HepG2 (cell line): ENCODE results near the gene SEC14L6. TPM values are rescaled to one million over a fixed set of nuclear protein-coding genes. Genes with fewer than 3 reads are reported as not detected.

Experiments
- FOXP1 ChIP-seq, 2 experiments: fragments of 450-650 bp in 1 of 2; IDR thresholded peaks; 2 replicates each; pipeline ENCODE4 v1.6.1; 2017 to 2018; ENCODE audit warnings: antibody characterized with exemption in 1 of 2
- KDM6A ChIP-seq: IDR thresholded peaks from 2 replicates; pipeline ENCODE4 v1.6.1; 2016; ENCODE audit warnings: low read depth
- MXD3 ChIP-seq: IDR thresholded peaks from 2 replicates; pipeline ENCODE4 v1.6.1; 2016; ENCODE audit warnings: mild to moderate bottlenecking, missing biosample characterization, missing genetic modification reagents
- MXI1 ChIP-seq: IDR thresholded peaks from 3 replicates; pipeline ENCODE4 v1.6.1; 2012; ENCODE audit warnings: low read depth, low read length, inconsistent platforms, borderline replicate concordance
- NCOA2 ChIP-seq: sonication (generic); formaldehyde crosslinking; IDR thresholded peaks from 2 replicates; pipeline ENCODE4 v1.8.0; 2022; ENCODE audit warnings: inconsistent platforms
- NR2F1 ChIP-seq, 2 experiments: fragments of 450-650 bp in 1 of 2; formaldehyde crosslinking in 1 of 2; IDR thresholded peaks; 2 replicates each; pipeline versions ENCODE4 v1.5.0 to v1.6.1; 2016 to 2020; ENCODE audit warnings: mild to moderate bottlenecking in 1 of 2, missing compliant biosample characterization in 1 of 2, missing genetic modification reagents in 1 of 2, moderate library complexity in 1 of 2
- NR2F6 ChIP-seq, 2 experiments: IDR thresholded peaks; 2 replicates each; pipeline ENCODE4 v1.6.1; 2016; ENCODE audit warnings: antibody characterized with exemption in 1 of 2, mild to moderate bottlenecking in 1 of 2
- PPARG ChIP-seq: conservative IDR thresholded peaks from 2 replicates; pipeline ENCODE4 v1.6.1; 2016; ENCODE audit warnings: missing biosample characterization, missing genetic modification reagents
- RARA ChIP-seq: IDR thresholded peaks from 2 replicates; pipeline ENCODE4 v1.6.1; 2016; ENCODE audit warnings: missing genetic modification reagents, missing compliant biosample characterization
- SAP130 ChIP-seq: IDR thresholded peaks from 2 replicates; pipeline ENCODE4 v1.6.1; 2016; ENCODE audit warnings: low read depth
- SOX5 ChIP-seq: IDR thresholded peaks from 2 replicates; pipeline ENCODE4 v1.6.1; 2016; ENCODE audit warnings: borderline replicate concordance
- ZBTB39 ChIP-seq: sonication (generic); formaldehyde crosslinking; IDR thresholded peaks from 2 replicates; pipeline ENCODE4 v1.5.0; 2020; ENCODE audit warnings: missing genetic modification reagents
- ZFP1 ChIP-seq: IDR thresholded peaks from 2 replicates; pipeline ENCODE4 v1.6.1; 2016
- ZNF362 ChIP-seq: sonication (generic); formaldehyde crosslinking; IDR thresholded peaks from 2 replicates; pipeline ENCODE4 v1.4.0; 2020; ENCODE audit warnings: missing genetic modification reagents, mild to moderate bottlenecking, borderline replicate concordance
- ZNF543 ChIP-seq: sonication (generic); formaldehyde crosslinking; IDR thresholded peaks from 2 replicates; pipeline ENCODE4 v1.4.0; 2020; ENCODE audit warnings: mild to moderate bottlenecking, missing genetic modification reagents
- ZNF546 ChIP-seq: sonication (generic); formaldehyde crosslinking; conservative IDR thresholded peaks from 2 replicates; pipeline ENCODE4 v1.8.1; 2023; ENCODE audit warnings: mild to moderate bottlenecking, missing genetic modification reagents
- ZNF572 ChIP-seq: sonication (generic); formaldehyde crosslinking; IDR thresholded peaks from 2 replicates; pipeline ENCODE4 v1.5.1; 2020; ENCODE audit warnings: mild to moderate bottlenecking, missing genetic modification reagents
- ZNF841 ChIP-seq: sonication (generic); formaldehyde crosslinking; IDR thresholded peaks from 2 replicates; pipeline ENCODE4 v1.8.1; 2023; ENCODE audit warnings: missing genetic modification reagents, borderline replicate concordance
- polyA plus RNA-seq, 8 experiments: library from polyadenylated mRNA; depleted of rRNA in 3 of 8; stranded (reverse) in 7 of 8; unstranded in 1 of 8; fragments of >200 nt; fragmentation: Illumina TruSeq in 4 of 8; extraction: Trizol in 4 of 8; gene quantifications; 2 replicates each; pipeline versions ENCODE4 v1.2.1 to v1.2.3, GENCODE V29; 2011 to 2016; ENCODE audit warnings: low read depth in 4 of 8, missing spikeins in 1 of 8, mixed read lengths in 1 of 8; ENCODE audit not compliant: insufficient read depth in 1 of 8
- total RNA-seq, 5 experiments: library from RNA; depleted of rRNA; stranded (reverse); fragments of >200 nt; fragmentation: Illumina TruSeq; extraction: Trizol; gene quantifications; 2 replicates each; pipeline ENCODE4 v1.2.3, GENCODE V29; 2016; ENCODE audit warnings: low read depth in 1 of 5

Gene SEC14L6
- total and polyA plus RNA-seq, 2 of the 13 experiments (the other 11 are each of a cell fraction or from before 2014, with no cell fraction given), result 0.09 to 9.3 TPM

GRCh38 chr22:30559889-30560288 lies 13.3 kb upstream of the SEC14L6 start (continued):
- peak; percentile 62 for TF ChIP-seq RARA
- TF ChIP-seq ZBTB39 (CRISPR knock-in tag), result 0 out of 2 replicates have a peak, but pooled peaks have one; percentile 35
- TF ChIP-seq FOXP1 (IDR thresholded peaks at IDR 0.05), result no peak
- TF ChIP-seq FOXP1 (CRISPR knock-in tag; IDR thresholded peaks at IDR 0.05), result peak; percentile 23; the same call in 1 of the 2 replicates
- no peak for TF ChIP-seq ZFP1
- peak; percentile 38; the same call in 1 of the 2 replicates for TF ChIP-seq SAP130 (CRISPR knock-in tag)
- TF ChIP-seq ZNF362 (CRISPR knock-in tag), result peak; percentile 29; the same call in 1 of the 2 replicates
- TF ChIP-seq MXD3, result no peak
- TF ChIP-seq NR2F6 (IDR thresholded peaks at IDR 0.05), result 0 out of 2 replicates have a peak, but pooled peaks have one; percentile 48
- TF ChIP-seq NR2F6 (CRISPR knock-in tag; IDR thresholded peaks at IDR 0.05), result peak; percentile 48; the same call in 1 of the 2 replicates
- peak in 1 of 2 experiments; percentile 25; a peak in 1 of 4 replicates for TF ChIP-seq NR2F1 (CRISPR knock-in tag; IDR thresholded peaks at IDR 0.05)
- TF ChIP-seq SOX5 (CRISPR knock-in tag), result 0 out of 2 replicates have a peak, but pooled peaks have one; percentile 12
- 0 out of 2 replicates have a peak, but pooled peaks have one; percentile 31 for TF ChIP-seq KDM6A (CRISPR knock-in tag)
- TF ChIP-seq PPARG (CRISPR knock-in tag), result 0 out of 2 replicates have a peak, but pooled peaks have one; percentile 35
- no peak for TF ChIP-seq ZNF546 (CRISPR knock-in tag)
- no peak for TF ChIP-seq ZNF543 (CRISPR knock-in tag)
- 0 out of 2 replicates have a peak, but pooled peaks have one; percentile 72 for TF ChIP-seq ZNF572 (CRISPR knock-in tag)
- no peak for TF ChIP-seq ZNF841 (CRISPR knock-in tag)
- TF ChIP-seq MXI1, result no peak
- peak; percentile 40; the same call in 1 of the 2 replicates for TF ChIP-seq NCOA2 (CRISPR knock-in tag)
